GM18505 (cell line): ENCODE measurements around the gene PRM1.

Experiments used
- ATAC-seq: cut with Tn5 transposase; IDR thresholded peaks from one replicate; pipeline ENCODE4 v1.9.1; 2021; ENCODE audit not compliant: unreplicated experiment
- POLR2A ChIP-seq: IDR thresholded peaks from 4 replicates; pipeline ENCODE4 v1.6.1; 2011; ENCODE audit warnings: borderline replicate concordance; ENCODE audit not compliant: insufficient read depth, insufficient read length; ENCODE audit errors: extremely low read depth

The PRM1 gene

DNA sequence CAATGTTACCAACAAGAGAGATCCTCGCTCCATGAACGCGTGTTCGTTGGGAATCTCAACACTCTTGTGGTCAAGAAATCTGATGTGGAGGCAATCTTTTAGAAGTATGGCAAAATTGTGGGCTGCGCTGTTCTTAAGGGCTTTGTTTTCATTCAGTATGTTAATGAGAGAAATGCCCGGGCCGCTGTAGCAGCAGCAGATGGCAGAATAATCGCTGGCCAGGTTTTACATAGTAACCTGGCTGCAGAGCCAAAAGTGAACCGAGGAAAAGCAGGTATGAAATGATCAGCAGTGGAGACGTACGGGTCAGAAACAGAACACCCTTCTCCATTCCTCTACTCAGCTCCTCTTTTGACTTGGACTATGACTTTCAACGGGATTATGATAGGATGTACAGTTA is 38.5 kb downstream of the PRM1 start:
- ATAC-seq: no peak
- TF ChIP-seq POLR2A: no peak

DNA sequence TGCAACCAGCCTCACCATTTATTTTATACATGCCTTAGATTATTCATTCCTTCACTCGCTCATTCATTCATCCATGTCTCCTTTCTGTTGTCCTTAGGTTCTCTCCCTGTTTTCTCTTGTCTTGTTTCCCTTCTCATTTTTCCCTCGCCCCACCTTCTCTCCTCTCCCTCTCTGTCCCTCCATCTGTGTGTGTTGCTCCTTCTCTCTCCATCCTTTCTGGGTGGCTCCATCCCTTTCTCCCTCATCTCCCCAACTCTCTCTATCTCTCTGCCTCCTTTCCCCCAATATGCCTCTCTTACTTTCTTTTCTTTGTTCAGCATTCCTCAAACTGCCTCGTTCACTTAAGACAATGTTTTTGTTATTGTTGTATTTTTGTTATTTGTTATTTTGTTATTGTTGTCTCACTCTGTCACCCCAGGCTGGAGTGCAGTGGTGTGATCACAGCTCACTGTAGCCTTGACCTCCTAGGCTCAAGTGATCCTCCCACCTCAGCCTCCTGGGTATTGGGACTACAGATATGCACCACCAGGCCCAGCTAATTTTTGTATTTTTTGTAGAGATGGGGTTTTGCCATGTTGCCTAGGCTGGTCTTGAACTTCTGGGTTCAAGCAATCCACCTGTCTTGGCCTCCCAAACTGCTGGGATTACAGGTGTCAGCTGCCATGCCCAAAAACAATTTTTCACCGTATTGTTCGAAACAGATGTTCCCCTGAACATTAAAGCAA is 39.5 kb downstream of the PRM1 start:
- no peak for TF ChIP-seq POLR2A
- ATAC-seq: no peak

DNA sequence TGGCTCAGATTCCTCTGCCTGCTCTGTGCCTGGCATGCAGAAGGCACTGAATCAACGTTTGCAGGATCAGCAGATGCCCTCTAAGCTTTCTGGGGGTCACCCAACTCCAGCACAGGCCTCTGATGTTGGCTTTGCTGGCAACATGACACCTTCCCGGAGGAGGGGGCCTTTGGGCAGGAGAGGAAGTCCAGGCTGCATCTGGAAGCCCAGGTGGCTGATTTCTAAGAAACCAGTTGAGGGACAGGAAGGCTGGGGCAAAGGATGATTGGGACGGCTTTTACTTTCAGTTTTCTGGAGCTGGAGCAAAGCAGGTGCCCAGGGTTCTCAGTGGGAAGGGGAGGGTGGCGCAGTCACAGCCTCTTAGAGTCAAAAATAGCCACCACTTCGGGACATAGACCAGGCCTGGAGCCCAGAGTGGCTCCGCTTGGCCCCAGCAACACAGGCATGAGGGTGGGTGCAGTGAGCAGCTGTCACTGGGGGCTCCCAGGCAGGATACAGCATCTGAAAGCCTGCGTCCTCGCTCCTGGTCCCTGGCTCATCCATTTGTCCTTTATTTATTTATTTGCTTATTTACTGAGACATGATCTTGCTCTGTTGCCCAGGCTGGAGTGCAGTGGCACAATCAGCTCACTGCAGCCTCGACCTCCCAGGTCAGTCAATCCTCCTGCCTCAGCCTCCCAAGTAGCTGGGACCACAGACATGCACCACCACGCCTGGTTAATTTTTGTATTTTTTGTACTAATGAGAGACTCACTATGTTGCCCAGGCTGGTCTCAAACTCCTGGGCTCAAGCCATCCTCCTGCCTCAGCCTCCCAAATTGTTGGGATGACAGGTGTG is 40.3 kb downstream of the PRM1 start:
- no peak for ATAC-seq
- no peak for TF ChIP-seq POLR2A

DNA sequence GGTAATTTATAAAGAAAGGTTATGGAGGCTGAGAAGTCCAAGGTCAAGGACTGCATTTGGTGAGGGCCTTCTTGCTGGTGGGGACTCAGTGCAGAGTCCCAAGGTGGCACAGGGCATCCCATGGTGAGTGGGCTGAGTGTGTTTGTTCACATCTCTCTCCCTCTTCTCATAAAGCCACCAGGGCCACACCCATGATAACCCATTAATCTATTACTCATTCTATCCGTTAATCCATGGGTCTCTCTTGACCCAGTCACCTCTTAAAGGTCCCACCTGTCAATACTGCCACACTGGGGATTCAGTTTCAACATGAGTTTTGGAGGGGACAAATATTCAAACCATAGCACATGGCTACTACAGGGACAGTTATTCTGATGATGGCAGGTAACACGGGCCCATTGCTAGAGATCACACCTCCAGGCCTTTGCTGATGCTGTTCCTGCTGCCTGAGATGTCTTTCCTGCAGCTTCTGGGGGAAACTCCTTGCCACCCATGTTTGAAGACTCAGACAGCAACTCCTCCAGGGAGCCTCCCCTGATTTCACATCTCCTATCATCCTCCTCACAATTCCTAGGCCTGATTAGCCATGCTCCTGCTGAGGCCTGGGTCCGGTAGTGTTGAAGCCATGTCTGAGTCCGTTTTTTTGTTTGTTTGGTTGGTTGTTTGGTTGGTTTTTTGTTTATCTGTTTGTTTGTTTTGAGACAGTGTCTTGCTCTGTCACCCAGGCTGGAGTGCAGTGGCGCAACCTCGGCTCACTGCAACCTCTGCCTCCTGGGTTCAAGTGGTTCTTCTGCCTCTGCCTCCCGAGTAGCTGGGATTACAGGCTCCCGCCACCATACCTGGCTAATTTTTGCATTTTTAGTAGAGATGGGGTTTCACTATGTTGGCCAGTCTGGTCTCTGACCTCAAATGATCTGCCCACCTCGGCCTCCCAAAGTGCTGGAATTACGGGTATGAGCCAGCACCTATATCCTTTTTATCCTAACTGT is 41.2 kb downstream of the PRM1 start:
- no peak for TF ChIP-seq POLR2A
- no peak for ATAC-seq

GRCh38 chr16:11238272-11239202 is 42.6 kb downstream of the PRM1 start:
- ATAC-seq: no peak
- TF ChIP-seq POLR2A: no peak

- no peak for ATAC-seq
- TF ChIP-seq POLR2A: no peak
Observed at GRCh38 chr16:11236461-11237254, 44.5 kb downstream of the PRM1 start.

DNA sequence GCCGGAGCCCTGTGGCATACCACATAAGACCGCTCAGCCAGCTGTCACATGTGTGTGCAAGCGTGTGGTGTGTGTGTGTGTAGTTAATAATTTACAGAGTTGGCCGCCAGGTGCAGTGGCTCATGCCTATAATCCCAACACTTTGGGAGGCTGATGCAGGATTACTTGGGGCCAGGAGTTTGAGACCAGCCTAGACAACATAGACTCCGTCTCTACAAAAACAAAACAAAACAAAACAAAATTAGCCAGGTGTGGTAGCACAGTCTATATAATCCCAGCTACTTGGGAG is 45.5 kb downstream of the PRM1 start:
- ATAC-seq: no peak
- TF ChIP-seq POLR2A: no peak

GRCh38 chr16:11234884-11235702 is 46.0 kb downstream of the PRM1 start:
- TF ChIP-seq POLR2A: no peak

GRCh38 chr16:11233727-11234376 is 47.3 kb downstream of the PRM1 start:
- ATAC-seq: no peak
- TF ChIP-seq POLR2A: no peak

More at GRCh38 chr16:11234884-11235702, 46.0 kb downstream of the PRM1 start:
- no peak for ATAC-seq
